Stimulated activated CD4-positive, alpha-beta T cell treated with anti-CD3 and anti-CD28 coated beads, Interleukin-2, amount 100 ng/mL, for 48 hours (primary cell): ENCODE results near the gene IQCE.
"Not testable (repeated sequence)": the region's sequence is repeated elsewhere in the genome, so short reads cannot be mapped to it uniquely, and the experiment has no call there.

Experiments used
- DNase-seq, 2 donors: peaks; one replicate each; pipeline ENCODE4 v3.0.0-alpha.2; 2020

The IQCE gene

DNA sequence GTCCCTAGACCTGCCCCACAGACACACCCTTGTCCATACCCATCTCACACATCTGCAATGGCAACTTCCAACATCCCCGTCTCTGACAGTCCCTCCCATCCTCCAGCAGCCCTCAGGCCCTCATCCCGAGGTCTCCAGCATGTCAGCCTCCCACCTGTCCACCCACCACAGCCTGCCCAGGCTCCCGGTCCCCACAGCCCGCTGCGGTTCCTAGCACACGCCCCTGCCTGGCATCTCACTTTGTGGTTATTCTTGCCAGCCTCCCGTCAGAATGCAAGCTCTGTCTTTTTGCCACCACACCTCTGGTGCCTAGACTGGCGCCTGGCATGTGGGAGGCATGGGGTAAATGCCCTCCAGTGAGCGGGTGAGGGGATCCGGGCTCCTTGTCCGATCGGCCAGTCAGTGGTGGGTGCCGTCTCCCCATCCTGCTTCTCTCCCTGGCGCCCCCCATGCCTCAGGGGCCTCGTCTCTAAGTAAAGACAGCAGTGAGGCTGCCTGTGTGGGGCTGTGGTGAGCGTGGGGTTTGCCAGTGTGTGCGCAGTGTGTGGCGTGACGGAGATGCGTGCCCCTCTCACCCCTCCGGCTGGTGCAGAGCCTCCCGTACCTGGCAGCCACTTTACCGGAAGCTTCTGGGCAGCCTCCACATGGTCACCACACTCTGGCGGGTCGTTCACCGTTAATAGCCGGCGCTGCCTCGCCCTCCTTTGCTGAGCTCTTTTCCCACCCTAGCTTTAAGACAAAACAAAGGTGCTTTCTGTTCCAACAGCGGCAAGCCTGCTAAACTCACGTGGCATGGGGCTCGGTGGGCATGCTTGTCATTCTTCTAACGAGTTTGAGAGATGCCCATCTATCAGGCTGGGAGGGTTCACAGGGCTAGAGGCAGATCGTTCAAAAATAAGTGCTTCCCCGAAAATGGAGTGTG lies 44.5 kb downstream of the IQCE start:
- no peak for DNase-seq

GRCh38 chr7:2604608-2605174 lies 45.9 kb downstream of the IQCE start:
- no peak for DNase-seq

GRCh38 chr7:2605608-2606538 lies 47.1 kb downstream of the IQCE start:
- no peak for DNase-seq

GRCh38 chr7:2606539-2606936 lies 47.8 kb downstream of the IQCE start:
- DNase-seq = no peak

- no peak for DNase-seq
These were observed 48.5 kb downstream of the IQCE start for GRCh38 chr7:2607122-2607922.

DNA sequence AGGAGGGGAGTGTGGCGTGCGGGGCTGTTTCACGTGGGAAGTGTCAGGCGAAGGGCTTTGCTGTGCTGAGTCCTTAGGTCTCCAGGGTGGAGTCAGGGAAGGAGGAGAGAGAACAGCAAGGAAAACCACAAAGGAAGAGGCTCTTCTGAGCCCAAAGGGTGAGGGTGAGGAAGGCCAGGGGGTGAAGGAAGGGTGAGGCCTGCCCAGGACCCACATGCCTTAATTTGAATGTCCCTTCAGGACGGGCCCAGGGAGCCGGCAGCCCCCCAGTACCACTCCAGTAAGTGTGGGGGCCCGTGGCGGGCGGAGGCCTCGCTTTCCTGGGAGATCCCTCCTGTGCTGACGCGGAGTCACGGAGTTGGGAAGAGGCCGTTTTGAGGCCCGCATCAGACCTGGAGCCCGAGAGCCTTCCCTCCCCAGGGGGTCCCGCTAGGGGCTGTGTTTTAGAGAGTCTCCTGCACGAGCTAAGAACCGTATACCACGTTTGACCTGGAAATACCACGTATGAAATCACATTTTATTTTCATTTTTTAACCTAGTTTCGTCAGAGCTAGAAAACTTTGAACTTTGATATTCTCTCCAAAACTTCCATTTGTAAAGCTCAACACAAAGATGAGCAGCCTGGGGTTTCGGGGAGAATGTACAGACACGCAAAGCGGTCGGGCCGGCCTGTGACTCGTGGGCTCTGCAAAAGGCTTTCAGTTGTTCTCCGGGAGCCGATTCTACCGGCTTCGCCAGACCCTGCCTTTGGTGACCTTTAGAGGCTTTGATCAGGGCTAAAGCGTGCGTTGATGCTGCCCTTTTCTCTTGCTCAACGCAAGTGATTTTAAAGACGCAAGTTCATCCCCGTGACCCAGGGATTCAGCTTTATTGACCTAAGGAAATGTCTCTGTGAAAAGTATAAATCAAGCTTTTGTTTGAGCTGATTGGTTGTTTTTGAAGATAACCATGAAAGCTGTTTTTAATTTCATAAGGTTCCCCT lies 49.4 kb downstream of the IQCE start:
- no peak for DNase-seq

GRCh38 chr7:2608921-2609411 lies 50.2 kb downstream of the IQCE start:
- no peak for DNase-seq

GRCh38 chr7:2609646-2610045 lies 50.9 kb downstream of the IQCE start:
- DNase-seq = not testable (repeated sequence)

DNA sequence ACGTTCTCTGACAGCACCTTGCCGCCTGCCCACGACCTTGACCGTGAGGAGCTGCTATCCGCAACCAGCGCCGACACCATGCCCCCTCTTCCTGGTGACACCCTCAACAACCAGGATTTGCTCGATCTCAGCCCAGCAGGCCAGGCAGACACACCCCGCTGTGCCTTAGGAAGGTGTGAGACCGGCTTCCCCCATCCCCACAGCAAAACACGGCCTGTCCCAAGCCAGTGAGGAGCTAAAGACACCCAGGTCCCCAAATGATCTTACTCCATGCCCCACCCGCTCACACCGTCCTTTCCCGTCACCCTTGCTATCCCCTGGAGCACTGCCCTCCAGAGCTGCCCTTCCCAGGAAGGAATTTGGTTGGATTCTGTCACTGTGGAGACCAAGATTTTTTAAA lies 51.7 kb downstream of the IQCE start:
- no peak for DNase-seq

DNA sequence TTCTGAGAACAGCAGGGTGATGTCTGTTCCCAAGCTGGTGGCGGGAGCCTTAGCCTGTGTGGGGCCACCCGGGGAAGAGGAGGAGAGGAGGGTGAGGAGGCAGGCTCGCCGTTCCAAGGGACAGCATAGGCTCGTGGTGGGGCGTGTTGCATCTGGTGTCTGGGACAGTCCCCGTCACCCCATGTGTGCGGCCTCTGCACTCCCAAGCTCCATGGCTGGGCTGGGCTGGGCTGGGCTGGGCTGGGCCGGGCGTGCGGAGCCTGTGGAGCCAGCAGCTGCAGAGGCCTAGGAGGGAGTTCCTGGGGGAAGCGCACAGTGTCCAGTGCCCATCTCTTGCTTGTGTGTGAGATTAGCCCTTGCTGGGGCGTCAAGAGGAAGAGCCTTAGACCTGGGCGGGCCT lies 52.1 kb downstream of the IQCE start:
- DNase-seq = no peak

GRCh38 chr7:2611401-2611800 lies 52.6 kb downstream of the IQCE start:
- DNase-seq = no peak

DNA sequence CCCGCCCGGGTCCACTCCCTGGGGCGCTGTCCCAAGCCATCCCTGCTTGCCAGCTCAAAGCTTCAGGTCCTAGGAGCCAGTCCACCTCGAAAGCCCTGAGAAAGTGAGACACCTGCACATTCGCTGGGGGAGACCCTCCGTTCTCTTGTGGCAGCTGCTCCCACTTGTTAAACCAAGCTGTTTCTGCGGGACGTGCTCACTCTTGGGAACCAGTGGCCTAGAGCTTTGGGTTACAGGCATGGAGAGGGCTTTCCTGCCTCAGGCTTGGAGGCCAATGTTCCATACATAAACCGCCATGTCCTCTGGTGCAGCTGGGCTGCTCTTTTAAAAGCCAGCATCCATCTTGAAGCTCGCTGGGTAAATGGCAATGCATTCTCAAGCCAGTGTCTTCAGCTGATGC lies 53.1 kb downstream of the IQCE start:
- DNase-seq = no peak

- DNase-seq = peak in 1 of 2 donors; percentile 9
These were observed 53.8 kb downstream of the IQCE start for GRCh38 chr7:2612445-2613097.

- DNase-seq = no peak
These were observed 54.5 kb downstream of the IQCE start for GRCh38 chr7:2613098-2613930.

DNA sequence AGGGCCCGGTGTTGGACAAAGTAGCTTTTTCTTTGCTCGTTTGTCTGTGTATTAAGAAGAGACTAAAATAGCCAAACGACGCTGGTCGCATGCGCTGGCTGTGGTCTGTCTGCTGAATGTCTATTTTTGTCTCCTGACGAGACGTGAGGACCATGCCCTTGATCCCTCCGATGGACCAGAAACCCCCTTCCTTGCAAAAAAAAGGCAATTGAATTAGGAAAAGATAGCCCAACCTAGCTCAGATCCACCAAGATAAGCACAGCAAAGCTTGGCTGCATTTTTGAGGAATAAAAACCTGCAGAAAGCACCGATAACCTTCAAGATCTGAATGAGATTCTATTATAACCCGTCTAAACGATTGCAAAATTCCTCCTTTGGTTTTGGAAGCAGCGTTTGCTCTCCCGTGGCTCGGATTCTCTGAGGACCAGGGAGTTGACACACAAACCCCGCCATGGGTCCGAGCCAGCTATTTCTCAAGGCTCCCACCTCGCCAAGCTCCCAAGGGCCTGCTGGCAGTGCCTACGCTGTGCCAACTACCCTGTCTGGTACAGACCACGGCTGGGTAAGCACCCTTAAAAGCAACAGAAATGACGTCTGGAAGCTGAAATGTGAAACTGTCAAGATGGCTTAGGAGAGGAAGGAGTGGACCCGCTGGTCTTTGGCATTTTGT lies 55.3 kb downstream of the IQCE start:
- DNase-seq = no peak

DNA sequence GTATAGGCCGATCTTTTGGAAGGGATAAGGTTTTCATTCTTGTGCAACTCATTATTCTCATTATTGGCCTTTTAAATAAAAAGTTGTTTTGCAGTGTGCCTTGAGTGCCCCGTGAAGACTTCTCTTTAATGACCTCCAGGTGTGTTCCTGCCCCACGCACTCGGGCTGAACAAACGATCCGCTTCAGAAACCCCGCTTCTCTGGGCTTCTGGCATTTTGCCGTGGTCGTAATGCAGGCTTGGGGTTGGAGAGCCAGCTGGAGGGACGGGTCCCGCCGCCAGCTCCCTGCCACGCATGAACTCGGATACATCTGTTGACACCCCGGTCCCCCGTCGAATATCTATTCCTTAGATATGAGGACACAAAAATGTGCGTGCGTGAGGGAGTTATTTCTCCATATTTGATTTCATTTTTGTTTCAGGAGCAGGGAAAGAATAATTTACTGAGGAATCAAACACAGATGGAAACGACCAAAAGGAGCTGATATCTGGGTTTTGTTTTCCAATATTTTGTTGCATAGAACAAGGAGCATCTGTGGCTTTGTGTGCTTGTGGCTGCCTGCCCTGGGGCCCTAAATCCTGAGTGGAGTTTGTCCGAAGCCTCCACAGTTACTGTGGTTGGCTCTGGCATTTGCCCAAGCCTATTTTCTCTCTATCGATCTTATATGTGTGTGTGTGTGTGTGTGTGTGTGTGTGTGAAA lies 56.0 kb downstream of the IQCE start:
- DNase-seq = no peak

- no peak for DNase-seq
These were observed 57.9 kb downstream of the IQCE start for GRCh38 chr7:2616387-2617324.
